ENCODE results near the gene CD63. TPM values are rescaled to one million over a fixed set of nuclear protein-coding genes. Genes with fewer than 3 reads are reported as not detected.
A peak's percentile ranks its signal among the peaks of the same experiment; 100 is the strongest.

CD63 gene
- total RNA-seq, 1 experiment from 2014 or later, result 562 TPM

DNA sequence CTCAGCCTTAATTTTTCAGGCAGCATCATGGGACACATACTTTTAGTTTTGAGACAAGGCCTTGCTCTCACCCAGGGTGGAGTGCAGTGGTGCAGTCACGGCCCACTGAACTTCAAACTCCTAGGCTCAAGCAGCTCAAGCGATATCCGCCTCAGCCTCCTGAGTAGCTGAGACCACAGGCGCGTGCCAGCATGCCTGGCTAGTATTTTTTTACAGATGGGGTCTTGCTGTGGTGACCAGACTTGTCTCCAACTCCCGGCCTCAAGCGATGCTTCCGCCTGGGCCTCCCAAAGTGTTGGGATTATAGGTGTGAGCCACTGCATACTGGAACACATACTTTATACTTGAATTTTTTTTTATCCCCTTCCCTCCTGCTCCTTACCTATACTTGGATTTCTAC, 5.9 kb downstream of the CD63 start:
- DNase-seq (ENCODE audit: low read depth), result no peak

- DNase-seq (ENCODE audit: low read depth), result no peak
Observed at GRCh38 chr12:55721601-55722213, 7.1 kb downstream of the CD63 start.

DNA sequence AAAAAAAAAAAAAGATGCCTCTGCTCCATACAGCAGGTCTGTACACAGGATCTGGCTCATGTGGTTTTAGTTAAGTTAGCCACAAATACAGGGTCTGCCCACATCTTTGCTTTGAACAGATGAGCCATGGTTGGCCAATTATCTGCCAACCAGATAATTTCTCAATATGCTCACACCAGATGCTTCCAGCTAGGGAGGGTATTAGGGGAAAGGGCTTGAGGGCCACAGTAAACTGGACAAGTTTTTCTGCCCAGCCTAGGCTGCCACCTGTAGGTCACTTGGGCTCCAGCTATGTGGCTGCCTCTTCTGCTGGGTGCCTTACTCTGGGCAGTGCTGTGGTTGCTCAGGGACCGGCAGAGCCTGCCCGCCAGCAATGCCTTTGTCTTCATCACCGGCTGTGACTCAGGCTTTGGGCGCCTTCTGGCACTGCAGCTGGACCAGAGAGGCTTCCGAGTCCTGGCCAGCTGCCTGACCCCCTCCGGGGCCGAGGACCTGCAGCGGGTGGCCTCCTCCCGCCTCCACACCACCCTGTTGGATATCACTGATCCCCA, 7.8 kb downstream of the CD63 start:
- peak; percentile 96 for DNase-seq (ENCODE audit: low read depth)

DNA sequence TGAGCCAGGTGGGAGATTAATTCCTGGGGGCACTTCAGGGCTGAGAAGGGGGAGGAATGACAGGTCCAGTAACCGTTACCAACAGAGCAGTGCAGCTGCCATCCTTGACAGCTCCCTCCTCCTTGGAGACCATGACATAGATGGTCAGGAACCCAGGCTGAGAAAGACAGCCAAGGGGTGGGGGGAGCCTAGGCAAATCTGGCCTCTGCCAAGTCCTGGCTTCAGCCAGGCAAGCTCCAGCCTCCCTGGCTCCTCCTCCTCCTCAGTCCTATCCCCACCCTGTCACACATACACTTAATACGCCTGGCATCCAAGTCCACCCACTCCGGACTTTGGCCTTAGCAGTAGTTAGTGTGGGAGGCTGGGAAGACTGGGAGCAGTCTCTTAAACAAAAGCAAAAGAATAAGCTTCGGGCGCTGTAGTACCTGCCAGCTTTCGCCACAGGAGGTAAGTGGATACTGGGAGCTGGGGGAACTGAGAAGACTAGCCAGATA, 8.7 kb downstream of the CD63 start, which contains the start of gene RDH5:
Gene RDH5 (plus strand): TSS at position 323 of the 494 bp plus-strand sequence. CDS start 792 bp downstream, outside the sequence.
- DNase-seq (ENCODE audit: low read depth), result no peak

DNA sequence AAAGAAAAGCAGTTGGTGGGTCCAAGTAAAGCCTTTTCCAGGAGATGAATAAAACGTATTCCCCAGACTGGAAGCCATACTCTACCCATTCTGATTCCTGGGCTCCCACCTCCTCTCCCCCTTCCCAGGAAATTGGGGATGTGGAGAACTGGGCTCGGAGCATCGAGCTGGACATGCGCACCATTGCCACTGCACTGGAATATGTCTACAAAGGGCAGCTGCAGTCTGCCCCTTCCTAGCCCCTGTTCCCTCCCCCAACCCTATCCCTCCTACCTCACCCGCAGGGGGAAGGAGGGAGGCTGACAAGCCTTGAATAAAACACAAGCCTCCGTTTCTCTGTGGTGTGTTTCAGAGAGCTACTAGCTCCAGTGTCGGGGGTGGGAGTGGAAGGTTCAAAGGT, 9.4 kb downstream of the CD63 start:
- DNase-seq (ENCODE audit: low read depth), result no peak

DNA sequence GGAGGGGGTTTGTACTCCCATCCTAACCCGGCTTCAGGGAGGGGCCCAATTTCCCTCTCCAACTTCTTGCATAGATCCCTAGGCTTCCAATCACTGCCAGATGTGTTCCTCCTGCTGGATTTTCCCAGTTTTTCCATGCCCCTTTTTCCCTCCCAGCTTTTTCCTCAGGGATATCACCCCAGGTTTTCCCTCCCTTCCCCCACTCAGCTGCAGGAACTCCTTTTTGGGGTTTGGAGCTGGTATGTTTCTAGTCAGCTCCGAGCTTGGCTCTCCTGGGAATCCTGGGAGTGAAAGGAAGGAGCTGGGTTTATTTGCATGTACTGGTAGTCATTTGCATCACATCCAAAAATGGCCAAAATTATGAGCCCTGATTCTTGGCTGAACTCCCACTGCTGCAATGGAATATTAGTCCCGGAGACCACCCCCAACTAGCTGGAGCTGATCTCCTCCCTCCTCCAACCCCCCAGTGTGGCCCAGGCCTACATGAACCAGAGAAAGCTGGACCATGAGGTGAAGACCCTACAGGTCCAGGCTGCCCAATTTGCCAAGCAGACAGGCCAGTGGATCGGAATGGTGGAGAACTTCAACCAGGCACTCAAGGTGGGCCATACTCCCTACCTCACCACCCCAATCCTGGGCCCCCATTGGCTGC, 10.1 kb downstream of the CD63 start:
- no peak for DNase-seq (ENCODE audit: low read depth)

DNA sequence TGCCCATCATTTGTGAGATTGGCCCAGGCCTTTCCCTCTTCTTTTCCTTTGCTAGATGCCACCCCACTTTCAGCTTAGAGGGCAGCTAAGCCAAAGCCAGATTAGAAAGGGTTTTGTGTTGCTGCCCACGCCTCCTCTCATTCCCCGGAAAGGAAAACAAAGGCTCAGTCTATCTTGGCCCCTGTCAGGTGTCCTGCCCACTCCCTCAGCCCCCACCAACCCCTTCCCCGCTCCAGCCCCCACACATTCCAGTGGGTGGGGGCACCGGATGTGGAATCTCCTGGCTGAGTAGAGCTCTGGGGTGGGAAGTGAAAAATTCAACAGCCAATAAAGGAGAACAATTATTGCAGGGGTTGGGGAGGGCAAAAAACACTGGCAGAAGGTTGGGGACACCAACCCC, 10.8 kb downstream of the CD63 start:
- DNase-seq (ENCODE audit: low read depth), result peak; percentile 60

GRCh38 chr12:55717011-55718007, 11.5 kb downstream of the CD63 start:
- DNase-seq (ENCODE audit: low read depth), result peak; percentile 87

DNA sequence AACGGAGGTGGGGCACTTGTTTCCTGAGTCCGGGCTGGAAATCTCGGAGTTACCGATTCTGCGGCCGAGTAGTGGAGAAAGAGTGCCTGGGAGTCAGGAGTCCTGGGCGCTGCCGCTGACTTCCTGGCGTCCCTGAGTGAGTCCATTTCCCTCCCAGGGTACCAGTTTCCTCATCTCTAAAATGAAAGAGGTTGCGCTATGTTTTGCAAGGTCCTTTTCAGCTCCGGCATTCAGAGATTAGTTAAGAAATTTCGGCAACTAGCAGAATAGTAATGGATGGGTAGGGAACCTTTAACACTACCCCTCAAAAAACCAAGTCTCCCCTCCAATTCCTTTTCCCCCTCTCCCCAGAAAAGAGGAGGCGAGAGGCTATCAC, 12.2 kb downstream of the CD63 start:
- DNase-seq (ENCODE audit: low read depth), result no peak

DNA sequence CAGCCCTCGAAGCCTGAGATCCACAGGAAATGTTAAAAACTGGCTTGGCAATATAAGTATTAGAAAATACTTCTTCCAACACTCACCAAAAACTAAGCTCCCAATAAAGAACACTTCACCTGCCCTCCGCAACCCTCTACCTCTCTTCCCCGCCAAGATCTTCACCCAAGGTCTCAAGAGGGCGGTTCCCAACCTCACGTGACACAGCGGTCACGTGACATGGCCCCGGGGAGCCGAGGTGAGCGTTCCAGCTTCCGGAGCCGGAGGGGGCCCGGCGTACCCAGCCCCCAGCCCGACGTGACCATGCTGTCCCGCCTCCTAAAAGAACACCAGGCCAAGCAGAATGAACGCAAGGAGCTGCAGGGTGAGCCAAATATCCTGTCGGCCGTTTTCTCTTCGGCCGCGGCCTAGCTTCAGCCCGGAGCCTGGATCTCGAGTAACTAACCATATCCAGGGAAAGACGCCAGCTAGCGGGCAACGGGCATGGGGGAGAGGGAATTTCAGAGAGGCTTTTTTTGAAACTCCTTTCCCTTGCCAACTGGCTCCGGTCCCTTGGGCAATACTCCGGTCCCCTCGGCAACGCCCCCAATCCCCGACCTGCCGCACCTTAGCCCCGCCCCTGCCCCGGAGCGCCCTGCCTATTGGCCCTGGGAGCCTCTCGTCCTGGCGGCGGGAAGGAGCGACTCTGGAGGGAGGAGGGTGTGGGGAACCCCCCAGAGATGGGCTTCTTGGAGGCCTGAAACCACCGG, 12.8 kb downstream of the CD63 start, which contains the start of gene BLOC1S1:
Gene BLOC1S1 (plus strand): TSS at position 214 of the 749 bp plus-strand sequence. CDS start 6 bp downstream, at position 220.
- peak; percentile 88 for DNase-seq (ENCODE audit: low read depth)

- no peak for DNase-seq (ENCODE audit: low read depth)
Observed at GRCh38 chr12:55715169-55715764, 13.5 kb downstream of the CD63 start.

DNA sequence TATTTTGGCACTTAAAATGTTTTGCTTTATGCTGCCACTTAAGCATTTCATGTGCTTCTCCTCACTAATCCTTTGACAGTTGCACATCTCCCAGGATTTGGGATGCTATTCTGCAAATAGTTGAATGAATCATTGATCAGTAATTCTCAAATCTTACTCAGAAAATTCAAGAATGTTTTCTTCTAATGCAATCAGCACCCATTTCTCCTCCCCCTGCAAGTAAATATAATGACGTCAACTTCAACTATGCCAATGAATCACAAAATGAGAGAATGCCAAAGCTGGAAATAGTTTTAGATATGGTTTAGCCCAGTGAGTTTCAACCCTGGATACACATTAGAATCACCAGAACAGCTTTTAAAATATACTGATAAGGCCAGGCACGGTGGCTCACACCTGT, 15.1 kb downstream of the CD63 start:
- peak; percentile 47 for DNase-seq (ENCODE audit: low read depth)

GRCh38 chr12:55712700-55713415, 16.0 kb downstream of the CD63 start:
- no peak for DNase-seq (ENCODE audit: low read depth)

DNA sequence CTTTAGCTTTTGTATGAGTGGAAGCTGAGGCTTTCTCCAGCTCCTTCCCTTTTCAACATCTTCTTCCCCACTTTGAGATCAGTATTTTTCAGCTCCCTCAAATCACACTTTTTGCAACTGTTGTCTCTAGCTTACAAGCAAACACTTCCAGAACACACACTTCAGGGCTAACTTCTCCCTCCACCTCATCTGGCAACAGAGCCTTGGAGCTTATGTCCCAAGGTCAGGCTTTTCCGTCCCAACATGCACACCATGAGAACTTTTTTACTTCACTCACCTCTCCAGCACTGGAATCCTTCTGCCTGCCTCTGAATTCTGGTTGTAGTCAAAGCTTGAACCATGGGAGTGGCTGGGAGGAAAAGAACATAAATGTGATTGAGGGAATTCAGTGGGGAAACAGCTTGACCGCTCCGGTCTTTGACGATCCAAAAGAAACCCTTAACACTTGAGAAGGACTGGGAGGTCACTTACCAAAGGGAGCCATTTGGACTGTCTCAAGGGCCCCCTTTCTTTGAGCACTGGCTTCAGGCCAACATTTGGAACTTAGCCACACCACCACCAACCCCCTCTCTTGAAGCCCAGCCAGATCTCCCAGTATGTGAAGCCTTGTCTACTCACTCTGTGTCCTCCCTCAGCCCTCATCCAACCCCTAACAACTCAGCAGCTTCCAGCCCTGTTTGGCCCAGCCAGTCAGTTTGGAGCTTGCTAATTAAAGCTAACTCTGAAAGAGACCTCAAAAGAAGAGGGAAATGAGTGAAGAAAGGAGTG, 16.8 kb downstream of the CD63 start:
- DNase-seq (ENCODE audit: low read depth), result no peak

- DNase-seq (ENCODE audit: low read depth), result no peak
Observed at GRCh38 chr12:55708695-55709233, 20.0 kb downstream of the CD63 start.

GRCh38 chr12:55707841-55708694, 20.7 kb downstream of the CD63 start, which contains the start of gene ITGA7:
ITGA7 (minus strand) TSS chr12:55707904; CDS start chr12:55707682, 222 bp downstream.
- DNase-seq (ENCODE audit: low read depth), result no peak

GRCh38 chr12:55707219-55707671, 21.6 kb downstream of the CD63 start:
- DNase-seq (ENCODE audit: low read depth), result no peak
